ENCODE results near the gene ZSCAN26. TPM values are rescaled to one million over a fixed set of nuclear protein-coding genes. Genes with fewer than 3 reads are reported as not detected.

The ZSCAN26 gene
- total RNA-seq, 1 experiment from 2014 or later: 10.8 TPM

GRCh38 chr6:28232785-28233184 is 34.2 kb upstream of the ZSCAN26 start:
- H3K27me3 ChIP-seq (ENCODE audit: low read length): no peaks in the 10 kb centered on the region
- no peaks in the 10 kb centered on the region for H3K9me2 ChIP-seq (replicated peaks; ENCODE audit: low read length)
- H3K9ac ChIP-seq (ENCODE audit: low read length): no peak overlapping the region
- no TSS peak for BruUV-seq (replicated peaks)
- no peaks in the 10 kb centered on the region for H3K79me2 ChIP-seq (ENCODE audit: low read length)
- intact Hi-C loops (cut with micrococcal nuclease): no loop called here
- no peak for TF ChIP-seq EZH2 (IDR thresholded peaks at IDR 0.05; ENCODE audit: low read length, unreplicated experiment)
- TF ChIP-seq EZH2phosphoT487 (IDR thresholded peaks at IDR 0.05; ENCODE audit: borderline replicate concordance, low read length): no peak
- no peak for TF ChIP-seq CTCF (conservative IDR thresholded peaks at IDR 0.05; ENCODE audit: low read depth, low read length)
- no peak overlapping the region for H3K4me3 ChIP-seq (ENCODE audit: low read length)
- ATAC-seq: no peak
- H3K9me3 ChIP-seq (ENCODE audit: low read length): no peaks in the 10 kb centered on the region
- ChIA-PET CTCF (no interaction called here), POLR2A (ENCODE audit: unreplicated experiment) (no interaction called here)
- no peaks in the 10 kb centered on the region for H3K4me1 ChIP-seq (ENCODE audit: insufficient read depth, low read length)
- no peak overlapping the region for H2AFZ ChIP-seq (ENCODE audit: low read length)
- no peak overlapping the region for H3K4me2 ChIP-seq (ENCODE audit: low read length)
- DNase-seq: no peak
- H3K36me3 ChIP-seq (ENCODE audit: low read depth, low read length): peaks cover 40% of the 10 kb centered on the region
- no peak overlapping the region for H3K27ac ChIP-seq (ENCODE audit: low read length)
- H3F3A ChIP-seq (ENCODE audit: low read length, unreplicated experiment): no peaks in the 10 kb centered on the region
- no peaks in the 10 kb centered on the region for H4K20me1 ChIP-seq (ENCODE audit: low read length)

DNA sequence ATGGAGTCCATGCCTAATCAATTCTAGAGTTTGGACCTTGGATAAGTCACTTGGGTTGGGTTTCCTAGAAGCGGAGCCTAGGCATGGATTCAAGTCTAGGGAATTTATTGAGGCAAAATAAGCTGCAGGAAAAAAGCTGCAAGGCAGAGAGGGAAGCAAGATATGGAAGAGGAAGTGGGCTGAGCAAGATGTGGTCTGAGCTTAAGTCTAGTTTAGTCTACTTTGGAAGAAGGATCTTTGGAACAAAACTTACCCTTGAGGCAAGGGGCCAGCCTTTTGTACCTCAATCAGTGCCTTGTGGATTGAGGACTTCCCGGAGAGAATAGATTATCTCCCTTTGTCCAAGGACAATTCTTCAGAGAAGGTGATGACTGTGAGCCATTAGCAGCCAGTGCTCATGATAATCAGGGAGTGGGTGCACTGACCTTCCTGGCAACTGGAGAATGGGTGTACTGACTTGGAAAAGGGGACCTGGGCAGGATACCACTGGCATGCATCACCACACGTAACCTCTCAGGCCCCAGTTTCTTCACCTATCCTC is 31.0 kb upstream of the ZSCAN26 start:
- Histone ChIP-seq H2AFZ (ENCODE audit: low read length) (no peak overlapping the region), H3F3A (ENCODE audit: low read length, unreplicated experiment) (no peaks in the 10 kb centered on the region), H3K4me1 (ENCODE audit: insufficient read depth, low read length) (no peaks in the 10 kb centered on the region), H4K20me1 (ENCODE audit: low read length) (no peaks in the 10 kb centered on the region), H3K36me3 (ENCODE audit: low read depth, low read length) (peaks cover 18% of the 10 kb centered on the region; the same call in 1 of the 2 replicates), H3K4me2 (ENCODE audit: low read length) (no peak overlapping the region), H3K9me3 (ENCODE audit: low read length) (no peaks in the 10 kb centered on the region), H3K9ac (ENCODE audit: low read length) (no peak overlapping the region), H3K9me2 (replicated peaks; ENCODE audit: low read length) (no peaks in the 10 kb centered on the region), H3K27me3 (ENCODE audit: low read length) (no peaks in the 10 kb centered on the region), H3K27ac (ENCODE audit: low read length) (no peak overlapping the region), H3K4me3 (ENCODE audit: low read length) (no peak overlapping the region), H3K79me2 (ENCODE audit: low read length) (no peaks in the 10 kb centered on the region)
- BruUV-seq (replicated peaks): no TSS peak
- CTCF ChIA-PET: no interaction called here
- ATAC-seq (no peak), DNase-seq (no peak)
- intact Hi-C loops (cut with micrococcal nuclease): no loop called here
- no peak for TF ChIP-seq EZH2 (IDR thresholded peaks at IDR 0.05; ENCODE audit: low read length, unreplicated experiment)
- no peak for TF ChIP-seq EZH2phosphoT487 (IDR thresholded peaks at IDR 0.05; ENCODE audit: borderline replicate concordance, low read length)
- no peak for TF ChIP-seq CTCF (conservative IDR thresholded peaks at IDR 0.05; ENCODE audit: low read depth, low read length)
- POLR2A ChIA-PET (ENCODE audit: unreplicated experiment): no interaction called here

DNA sequence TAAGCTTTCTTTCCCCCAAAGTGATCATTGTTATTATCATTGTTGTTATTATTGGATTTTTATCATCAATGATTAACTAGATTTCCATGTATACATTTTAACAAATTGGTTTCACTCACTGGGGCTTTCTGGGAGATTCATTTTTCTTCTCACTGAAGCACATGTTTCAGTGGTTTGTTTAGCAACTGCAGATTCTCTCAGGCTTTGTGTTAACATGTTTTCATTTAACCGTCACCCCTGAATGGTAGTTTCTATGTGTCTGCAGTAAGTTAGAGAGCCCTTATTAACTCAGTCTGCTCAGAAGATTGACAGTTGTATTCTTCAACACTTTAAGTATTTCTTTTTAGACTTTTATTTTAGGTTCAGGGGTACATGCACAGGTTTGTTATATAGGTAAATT is 27.3 kb upstream of the ZSCAN26 start:
- ChIA-PET POLR2A (ENCODE audit: unreplicated experiment) (no interaction called here), CTCF (no interaction called here)
- no peaks in the 10 kb centered on the region for H3K9me2 ChIP-seq (replicated peaks; ENCODE audit: low read length)
- intact Hi-C loops (cut with micrococcal nuclease): no loop called here
- no peak for DNase-seq
- H3K4me3 ChIP-seq (ENCODE audit: low read length): no peak overlapping the region
- no TSS peak for BruUV-seq (replicated peaks)
- no peak overlapping the region for H3K9ac ChIP-seq (ENCODE audit: low read length)
- peaks cover 8% of the 10 kb centered on the region; the same call in 1 of the 2 replicates for H3K36me3 ChIP-seq (ENCODE audit: low read depth, low read length)
- no peaks in the 10 kb centered on the region for H3F3A ChIP-seq (ENCODE audit: low read length, unreplicated experiment)
- H3K79me2 ChIP-seq (ENCODE audit: low read length): no peaks in the 10 kb centered on the region
- no peaks in the 10 kb centered on the region for H4K20me1 ChIP-seq (ENCODE audit: low read length)
- H3K27me3 ChIP-seq (ENCODE audit: low read length): no peaks in the 10 kb centered on the region
- no peaks in the 10 kb centered on the region for H3K4me1 ChIP-seq (ENCODE audit: insufficient read depth, low read length)
- no peak overlapping the region for H3K4me2 ChIP-seq (ENCODE audit: low read length)
- H3K27ac ChIP-seq (ENCODE audit: low read length): no peak overlapping the region
- no peak for TF ChIP-seq EZH2 (IDR thresholded peaks at IDR 0.05; ENCODE audit: low read length, unreplicated experiment)
- H2AFZ ChIP-seq (ENCODE audit: low read length): no peak overlapping the region
- no peaks in the 10 kb centered on the region for H3K9me3 ChIP-seq (ENCODE audit: low read length)
- no peak for ATAC-seq
